Muscle of leg (tissue), 16 donors: ENCODE measurements around the gene PPP2R2C. TPM values are rescaled to one million over a fixed set of nuclear protein-coding genes. Genes with fewer than 3 reads are reported as not detected.

ENCODE experiments used
- DNase-seq: peaks from one replicate; pipeline ENCODE4 v3.0.0; 2013
- H3K27ac ChIP-seq: one replicate; pipeline ENCODE4 v1.5.1; 2013; ENCODE audit warnings: mild to moderate bottlenecking, low read length, control low read depth
- H3K27me3 ChIP-seq: one replicate; pipeline ENCODE4 v1.6.1; 2013; ENCODE audit warnings: low read length; ENCODE audit not compliant: control insufficient read depth, insufficient read depth
- H3K36me3 ChIP-seq: one replicate; pipeline ENCODE4 v1.6.1; 2013; ENCODE audit warnings: low read length; ENCODE audit not compliant: control insufficient read depth, insufficient read depth
- H3K4me1 ChIP-seq: one replicate; pipeline ENCODE4 v1.6.1; 2013; ENCODE audit warnings: low read length; ENCODE audit not compliant: control insufficient read depth, insufficient read depth
- H3K4me3 ChIP-seq: one replicate; pipeline ENCODE4 v1.5.1; 2013; ENCODE audit warnings: low read length, control low read depth
- H3K9me3 ChIP-seq: replicated peaks from 2 replicates; pipeline ENCODE4 v1.6.1; 2013; ENCODE audit warnings: low read depth, low read length; ENCODE audit not compliant: control insufficient read depth
- WGBS: methylation state at CpG from one replicate; pipeline ENCODE4 v1.1.5; 2013; ENCODE audit warnings: missing lambda C conversion rate; ENCODE audit not compliant: insufficient coverage; 5-methylcytosine and 5-hydroxymethylcytosine counted together
- long read RNA-seq, 11 donors: transcript quantifications; one replicate each; lab custom pipeline, GENCODE V29; 2026
- polyA plus RNA-seq, 8 donors: library from polyadenylated mRNA; unstranded; fragments of 120-200 nt; gene quantifications; one replicate each; pipeline versions ENCODE4 v1.2.1 to v1.2.3, GENCODE V29; 2013; ENCODE audit warnings: inconsistent platforms in 1 of 8, low replicate concordance in 1 of 8; ENCODE audit not compliant: insufficient read length in 8 of 8, insufficient read depth in 1 of 8
- total RNA-seq: library from RNA; stranded (reverse); fragments of 120-200 nt; gene quantifications from one replicate; pipeline ENCODE4 v1.2.4, GENCODE V29; 2013

The PPP2R2C gene
- total RNA-seq (0.09 TPM), polyA plus RNA-seq (1 to 10 TPM in 1 of 8 donors, under 1 TPM in 7; 0.15 to 3.4 (median 0.18) TPM)
- long read RNA-seq, donor 1, result 0 reads
- long read RNA-seq, donor 2, result 0 reads
- long read RNA-seq, donor 3, result 0 reads
- long read RNA-seq, donor 4, result 0 reads
- long read RNA-seq, donor 5, result 0 reads
- long read RNA-seq, donor 6, result 0 reads
- long read RNA-seq, donor 7, result 0 reads
- long read RNA-seq, donor 8, result 0 reads
- long read RNA-seq, donor 9, result 0 reads
- long read RNA-seq, donor 10, result 0 reads
- long read RNA-seq, donor 11, result 0 reads

- H3K4me3 ChIP-seq, result no peak within 1 kb of the TSS
- peaks cover 73% of the 10 kb centered on the region for H3K27me3 ChIP-seq
- no peaks in the 10 kb centered on the region for H3K9me3 ChIP-seq
- DNase-seq, result no peak
- no peaks in the 10 kb centered on the region for H3K36me3 ChIP-seq
- under 1% methylated on average over 72 of the region's 86 CpGs for WGBS
- no peak within 1 kb of the TSS for H3K27ac ChIP-seq
- H3K4me1 ChIP-seq, result no peaks in the 10 kb centered on the region
Measured at GRCh38 chr4:6472387-6473263, at the start of gene PPP2R2C. Gene PPP2R2C, minus strand, starts transcription at chr4:6472614. Its CDS starts 385 bp downstream, at chr4:6472229.

GRCh38 chr4:6520978-6521377 lies 48.6 kb upstream of the PPP2R2C start:
- DNase-seq, result no peak
- 73% methylated on average over 6 of the region's 6 CpGs for WGBS
- Histone ChIP-seq H3K4me1 (no peaks in the 10 kb centered on the region), H3K27ac (no peak overlapping the region), H3K9me3 (no peaks in the 10 kb centered on the region), H3K27me3 (no peaks in the 10 kb centered on the region), H3K36me3 (no peaks in the 10 kb centered on the region), H3K4me3 (no peak overlapping the region)

- Histone ChIP-seq H3K9me3 (no peaks in the 10 kb centered on the region), H3K27ac (no peak overlapping the region), H3K4me3 (no peak overlapping the region), H3K27me3 (no peaks in the 10 kb centered on the region), H3K4me1 (no peaks in the 10 kb centered on the region), H3K36me3 (no peaks in the 10 kb centered on the region)
- DNase-seq, result no peak
- WGBS, result 57% methylated on average over 9 of the region's 11 CpGs
Measured at GRCh38 chr4:6520051-6520636, 47.7 kb upstream of the PPP2R2C start.

- H3K9me3 ChIP-seq, result peaks cover 4% of the 10 kb centered on the region
- H3K36me3 ChIP-seq, result no peaks in the 10 kb centered on the region
- H3K27ac ChIP-seq, result no peak overlapping the region
- no peak for DNase-seq
- H3K4me3 ChIP-seq, result no peak overlapping the region
- H3K4me1 ChIP-seq, result no peaks in the 10 kb centered on the region
- no peaks in the 10 kb centered on the region for H3K27me3 ChIP-seq
- WGBS, result no CpG with 5 or more reads among the region's 2 CpGs
Measured at GRCh38 chr4:6517171-6517570, 44.8 kb upstream of the PPP2R2C start.

GRCh38 chr4:6516762-6517161 lies 44.3 kb upstream of the PPP2R2C start:
- H3K4me3 ChIP-seq, result no peak overlapping the region
- H3K36me3 ChIP-seq, result no peaks in the 10 kb centered on the region
- H3K9me3 ChIP-seq, result peaks cover 4% of the 10 kb centered on the region
- H3K27ac ChIP-seq, result no peak overlapping the region
- WGBS, result 67% methylated on average over 1 of the region's 8 CpGs
- H3K4me1 ChIP-seq, result no peaks in the 10 kb centered on the region
- DNase-seq, result no peak
- no peaks in the 10 kb centered on the region for H3K27me3 ChIP-seq

GRCh38 chr4:6516281-6516680 lies 43.9 kb upstream of the PPP2R2C start:
- Histone ChIP-seq H3K4me3 (no peak overlapping the region), H3K27ac (no peak overlapping the region), H3K9me3 (peaks cover 4% of the 10 kb centered on the region), H3K27me3 (no peaks in the 10 kb centered on the region), H3K36me3 (no peaks in the 10 kb centered on the region), H3K4me1 (no peaks in the 10 kb centered on the region)
- 77% methylated on average over 6 of the region's 9 CpGs for WGBS
- no peak for DNase-seq

- Histone ChIP-seq H3K27ac (no peak overlapping the region), H3K4me3 (no peak overlapping the region), H3K27me3 (no peaks in the 10 kb centered on the region), H3K9me3 (peaks cover 10% of the 10 kb centered on the region), H3K36me3 (no peaks in the 10 kb centered on the region), H3K4me1 (no peaks in the 10 kb centered on the region)
- DNase-seq, result no peak
- 71% methylated on average over 1 of the region's 3 CpGs for WGBS
Measured at GRCh38 chr4:6513678-6514077, 41.3 kb upstream of the PPP2R2C start.

GRCh38 chr4:6509587-6509986 lies 37.2 kb upstream of the PPP2R2C start:
- peaks cover 27% of the 10 kb centered on the region for H3K9me3 ChIP-seq
- no peaks in the 10 kb centered on the region for H3K27me3 ChIP-seq
- H3K4me1 ChIP-seq, result no peaks in the 10 kb centered on the region
- H3K36me3 ChIP-seq, result no peaks in the 10 kb centered on the region
- no peak overlapping the region for H3K4me3 ChIP-seq
- H3K27ac ChIP-seq, result no peak overlapping the region
- WGBS, result 74% methylated on average over 7 of the region's 7 CpGs
- no peak for DNase-seq

GRCh38 chr4:6507345-6507744 lies 34.9 kb upstream of the PPP2R2C start:
- DNase-seq, result no peak
- WGBS, result 100% methylated on average over 1 of the region's 4 CpGs
- no peaks in the 10 kb centered on the region for H3K36me3 ChIP-seq
- no peaks in the 10 kb centered on the region for H3K27me3 ChIP-seq
- no peaks in the 10 kb centered on the region for H3K4me1 ChIP-seq
- no peak overlapping the region for H3K27ac ChIP-seq
- no peak overlapping the region for H3K4me3 ChIP-seq
- peaks cover 24% of the 10 kb centered on the region for H3K9me3 ChIP-seq

- no peaks in the 10 kb centered on the region for H3K36me3 ChIP-seq
- H3K27ac ChIP-seq, result no peak overlapping the region
- WGBS, result 93% methylated on average over 3 of the region's 3 CpGs
- no peak for DNase-seq
- peaks cover 24% of the 10 kb centered on the region for H3K9me3 ChIP-seq
- H3K4me3 ChIP-seq, result no peak overlapping the region
- H3K27me3 ChIP-seq, result no peaks in the 10 kb centered on the region
- H3K4me1 ChIP-seq, result no peaks in the 10 kb centered on the region
Measured at GRCh38 chr4:6506616-6507140, 34.3 kb upstream of the PPP2R2C start.
